Vagina (tissue), 2 donors: ENCODE measurements around the gene LSP1.

ENCODE experiments used
- POLR2A ChIP-seq, 2 donors: fragments of 450-650 bp; IDR thresholded peaks; one replicate each; pipeline ENCODE4 v1.6.1; 2017; ENCODE audit warnings: antibody characterized with exemption in 2 of 2, mild to moderate bottlenecking in 2 of 2, moderate library complexity in 2 of 2
- POLR2AphosphoS5 ChIP-seq, 2 donors: sonication (generic); formaldehyde crosslinking; IDR thresholded peaks; one replicate each; pipeline ENCODE4 v1.9.0; 2017; ENCODE audit warnings: antibody characterized with exemption in 2 of 2, mild to moderate bottlenecking in 2 of 2, low read depth in 1 of 2; ENCODE audit not compliant: insufficient read depth in 1 of 2

DNA sequence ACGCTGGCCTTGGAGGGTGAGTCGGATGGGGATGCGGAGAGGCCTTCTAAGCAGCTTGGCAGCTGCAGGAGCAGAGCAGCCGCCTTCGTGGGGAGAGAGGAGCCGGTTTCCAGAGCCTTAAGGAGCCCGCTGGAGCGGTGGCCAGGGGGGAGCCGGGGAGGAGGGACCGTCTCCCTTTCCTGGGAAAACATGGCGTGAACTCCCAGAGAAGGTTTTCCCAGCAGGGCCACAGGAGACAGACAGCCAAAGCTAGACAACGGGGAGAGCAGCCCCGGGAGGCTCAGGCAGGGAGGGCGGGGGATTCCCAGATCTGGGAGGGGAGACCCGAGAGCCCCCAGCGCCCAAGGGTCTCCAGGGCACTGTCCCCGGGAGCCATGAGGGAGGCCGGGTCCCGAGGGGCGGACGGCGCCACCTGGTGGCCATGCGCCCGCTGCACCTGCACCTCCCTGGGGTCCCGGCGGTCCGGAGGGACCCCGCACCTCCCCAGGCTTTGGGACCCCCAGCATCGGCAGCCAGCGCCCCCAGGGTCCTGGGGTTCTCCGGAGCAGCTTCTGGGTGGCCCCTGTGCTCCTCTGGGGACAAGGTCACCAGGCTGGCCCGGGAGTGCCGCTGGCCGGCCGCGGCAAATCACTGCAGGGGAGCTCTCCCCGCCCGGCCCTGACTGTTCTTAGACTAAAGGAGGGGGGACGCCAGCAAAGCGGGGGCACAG is 20.5 kb upstream of the LSP1 start:
- TF ChIP-seq POLR2A (IDR thresholded peaks at IDR 0.05) (no peak), POLR2AphosphoS5 (IDR thresholded peaks at IDR 0.05; ENCODE audit: insufficient read depth in 1 of 2, low read depth in 1 of 2) (no peak)
